ENCODE measurements around the gene TMEM212. TPM values are rescaled to one million over a fixed set of nuclear protein-coding genes. Genes with fewer than 3 reads are reported as not detected.
A peak's percentile ranks its signal among the peaks of the same experiment; 100 is the strongest.

TMEM212 gene
- total RNA-seq, 1 experiment from 2014 or later = not detected

DNA sequence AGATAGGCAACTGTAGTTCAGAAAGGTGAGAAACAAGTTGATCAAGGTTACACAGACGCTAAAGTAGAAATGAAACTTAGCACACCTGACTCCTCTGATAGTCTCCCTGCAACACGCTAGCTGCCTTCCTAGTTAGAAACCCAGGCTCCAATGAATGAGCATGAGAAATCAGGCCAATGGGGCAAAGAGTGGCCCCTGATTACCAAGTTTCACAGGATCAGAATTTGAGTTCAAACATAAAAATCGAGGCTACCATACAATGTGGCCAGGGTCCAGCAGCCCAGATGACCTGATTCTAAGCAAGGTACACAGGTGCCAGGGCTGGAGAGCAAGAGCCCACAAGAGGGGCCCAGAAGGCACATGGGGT is 40.6 kb upstream of the TMEM212 start:
- H3K27me3 ChIP-seq (ENCODE audit: insufficient read depth, low read depth) = no peaks in the 10 kb centered on the region
- POLR2A ChIA-PET (ENCODE audit: unreplicated experiment) = interaction anchor here (0.6 kb wide), 2 partner anchors 458 to 667 kb away, joined by 4 to 5 read pairs; no protein-coding TSS in a partner anchor
- no peak overlapping the region for H2AFZ ChIP-seq
- H3F3A ChIP-seq (ENCODE audit: insufficient read depth, low read depth) = peaks cover 58% of the 10 kb centered on the region
- H3K79me2 ChIP-seq (ENCODE audit: low read depth) = peaks cover 79% of the 10 kb centered on the region
- CTCF ChIA-PET = interaction anchor here (0.5 to 0.6 kb wide), 2 partner anchors 155 to 726 kb away, joined by 3 read pairs; no protein-coding TSS in a partner anchor
- intact Hi-C loops (cut with micrococcal nuclease; ENCODE audit: unreplicated experiment) = loop anchor here (10.0 kb wide), 1 partner anchor 338 kb away; the partner anchor contains the start of gene TNIK
- peak in 1 of 2 experiments; percentile 61 for DNase-seq
- H3K4me3 ChIP-seq = no peak overlapping the region; the same call in 1 of the 2 replicates
- peaks cover 91% of the 10 kb centered on the region for H3K4me1 ChIP-seq (replicated peaks; ENCODE audit: insufficient read depth)
- TF ChIP-seq, protein P1, sequence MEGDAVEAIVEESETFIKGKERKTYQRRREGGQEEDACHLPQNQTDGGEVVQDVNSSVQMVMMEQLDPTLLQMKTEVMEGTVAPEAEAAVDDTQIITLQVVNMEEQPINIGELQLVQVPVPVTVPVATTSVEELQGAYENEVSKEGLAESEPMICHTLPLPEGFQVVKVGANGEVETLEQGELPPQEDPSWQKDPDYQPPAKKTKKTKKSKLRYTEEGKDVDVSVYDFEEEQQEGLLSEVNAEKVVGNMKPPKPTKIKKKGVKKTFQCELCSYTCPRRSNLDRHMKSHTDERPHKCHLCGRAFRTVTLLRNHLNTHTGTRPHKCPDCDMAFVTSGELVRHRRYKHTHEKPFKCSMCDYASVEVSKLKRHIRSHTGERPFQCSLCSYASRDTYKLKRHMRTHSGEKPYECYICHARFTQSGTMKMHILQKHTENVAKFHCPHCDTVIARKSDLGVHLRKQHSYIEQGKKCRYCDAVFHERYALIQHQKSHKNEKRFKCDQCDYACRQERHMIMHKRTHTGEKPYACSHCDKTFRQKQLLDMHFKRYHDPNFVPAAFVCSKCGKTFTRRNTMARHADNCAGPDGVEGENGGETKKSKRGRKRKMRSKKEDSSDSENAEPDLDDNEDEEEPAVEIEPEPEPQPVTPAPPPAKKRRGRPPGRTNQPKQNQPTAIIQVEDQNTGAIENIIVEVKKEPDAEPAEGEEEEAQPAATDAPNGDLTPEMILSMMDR (conservative IDR thresholded peaks at IDR 0.05) = no peak
- TF ChIP-seq EZH2 (IDR thresholded peaks at IDR 0.05; ENCODE audit: low read depth) = no peak
- H4K20me1 ChIP-seq (ENCODE audit: insufficient read depth) = no peaks in the 10 kb centered on the region
- BruUV-seq (replicated peaks) = no TSS peak
- no peaks in the 10 kb centered on the region for H3K9me2 ChIP-seq (ENCODE audit: insufficient read depth)
- peak overlapping the region; percentile 57 for H3K4me2 ChIP-seq
- H3K36me3 ChIP-seq (ENCODE audit: low read depth) = no peaks in the 10 kb centered on the region
- H3K27ac ChIP-seq = peak overlapping the region; percentile 93
- H3K9me3 ChIP-seq (ENCODE audit: insufficient read depth, low read depth) = no peaks in the 10 kb centered on the region; the same call in 1 of the 2 replicates

DNA sequence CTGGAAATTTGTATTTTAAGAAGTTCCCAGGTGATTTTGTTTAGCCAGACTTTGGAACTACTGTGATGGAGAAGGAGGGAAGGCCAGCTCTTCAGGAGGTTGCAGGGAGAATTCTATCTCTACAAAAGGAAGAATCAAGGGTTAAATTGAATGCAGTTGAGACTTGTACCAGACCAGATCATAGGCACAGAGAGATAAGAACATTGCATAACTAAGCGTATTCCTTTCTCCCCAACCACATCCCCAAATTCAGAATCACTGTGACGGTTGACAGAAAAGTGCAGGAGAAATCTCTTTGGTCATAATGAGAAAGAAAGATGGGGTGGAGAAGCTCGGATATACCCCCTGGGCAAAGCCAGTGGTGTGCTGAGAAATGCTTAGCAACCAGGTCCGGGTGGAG is 40.1 kb upstream of the TMEM212 start:
- DNase-seq = peak in 1 of 2 experiments; percentile 33
- ChIA-PET CTCF (interaction anchor here (0.5 to 0.6 kb wide), 2 partner anchors 155 to 725 kb away, joined by 3 read pairs; no protein-coding TSS in a partner anchor), POLR2A (ENCODE audit: unreplicated experiment) (no interaction called here)
- peak overlapping the region; percentile 57 for H3K4me2 ChIP-seq
- no peak overlapping the region for H2AFZ ChIP-seq
- H3K4me1 ChIP-seq (replicated peaks; ENCODE audit: insufficient read depth) = peaks cover 91% of the 10 kb centered on the region
- TF ChIP-seq, protein P1 (conservative IDR thresholded peaks at IDR 0.05) = no peak
- TF ChIP-seq EZH2 (IDR thresholded peaks at IDR 0.05; ENCODE audit: low read depth) = no peak
- H3K27me3 ChIP-seq (ENCODE audit: insufficient read depth, low read depth) = no peaks in the 10 kb centered on the region
- H3F3A ChIP-seq (ENCODE audit: insufficient read depth, low read depth) = peaks cover 58% of the 10 kb centered on the region
- no peaks in the 10 kb centered on the region for H4K20me1 ChIP-seq (ENCODE audit: insufficient read depth)
- no peak overlapping the region for H3K4me3 ChIP-seq
- H3K27ac ChIP-seq = peak overlapping the region; percentile 93
- BruUV-seq (replicated peaks) = no TSS peak
- H3K9me3 ChIP-seq (ENCODE audit: insufficient read depth, low read depth) = no peaks in the 10 kb centered on the region; the same call in 1 of the 2 replicates
- peaks cover 80% of the 10 kb centered on the region for H3K79me2 ChIP-seq (ENCODE audit: low read depth)
- H3K9me2 ChIP-seq (ENCODE audit: insufficient read depth) = no peaks in the 10 kb centered on the region
- no peaks in the 10 kb centered on the region for H3K36me3 ChIP-seq (ENCODE audit: low read depth)
- intact Hi-C loops (cut with micrococcal nuclease; ENCODE audit: unreplicated experiment) = loop anchor here (10.0 kb wide), 1 partner anchor 338 kb away; the partner anchor contains the start of gene TNIK

DNA sequence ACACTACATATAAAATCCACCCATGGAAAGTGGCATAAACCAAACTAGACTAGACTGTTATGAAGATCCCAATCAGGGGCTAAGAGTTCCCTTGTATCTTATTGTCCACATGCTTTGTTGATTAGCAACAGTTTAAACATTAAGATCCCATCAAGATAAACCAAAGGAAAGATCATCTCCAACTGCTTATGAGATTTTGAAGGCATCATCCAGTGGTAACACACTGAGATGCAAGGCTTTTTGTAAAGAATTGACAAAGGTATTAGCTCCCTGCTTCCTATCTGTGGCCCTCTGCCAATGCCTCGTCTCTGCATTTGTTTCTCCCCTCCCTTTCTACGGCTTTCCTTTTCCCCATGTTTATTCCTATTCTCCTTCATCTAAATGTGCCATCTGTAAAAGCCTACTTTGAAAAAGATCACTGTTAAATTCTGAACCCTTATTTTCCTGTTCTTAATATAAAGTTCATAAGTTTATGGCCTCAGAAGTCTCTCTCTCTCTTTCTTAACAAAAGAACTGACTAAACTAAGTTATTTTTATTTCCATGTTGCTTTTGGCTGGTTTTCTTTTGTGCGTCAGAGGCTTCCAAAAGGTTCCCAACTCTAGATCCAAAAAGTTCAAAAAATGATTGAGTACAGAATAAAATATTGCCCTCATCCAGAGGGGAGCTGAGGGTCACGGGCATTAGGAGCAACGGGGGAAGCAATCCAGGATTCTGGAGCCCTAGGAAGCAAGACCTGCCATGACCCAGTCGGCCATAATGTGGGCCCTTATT is 38.3 kb upstream of the TMEM212 start:
- TF ChIP-seq, protein P1 (conservative IDR thresholded peaks at IDR 0.05) = no peak
- no peak for TF ChIP-seq EZH2 (IDR thresholded peaks at IDR 0.05; ENCODE audit: low read depth)
- H3K4me3 ChIP-seq = no peak overlapping the region
- H3K36me3 ChIP-seq (ENCODE audit: low read depth) = no peaks in the 10 kb centered on the region
- CTCF ChIA-PET = no interaction called here
- peak in 1 of 2 experiments; percentile 44 for DNase-seq
- no peak overlapping the region for H2AFZ ChIP-seq
- peak overlapping the region; percentile 96 for H3K27ac ChIP-seq
- no peaks in the 10 kb centered on the region for H4K20me1 ChIP-seq (ENCODE audit: insufficient read depth)
- no peaks in the 10 kb centered on the region for H3K27me3 ChIP-seq (ENCODE audit: insufficient read depth, low read depth)
- H3K4me2 ChIP-seq = peak overlapping the region; percentile 66
- peaks cover 66% of the 10 kb centered on the region for H3K79me2 ChIP-seq (ENCODE audit: low read depth)
- H3K4me1 ChIP-seq (replicated peaks; ENCODE audit: insufficient read depth) = peaks cover 86% of the 10 kb centered on the region
- H3K9me2 ChIP-seq (ENCODE audit: insufficient read depth) = no peaks in the 10 kb centered on the region
- H3K9me3 ChIP-seq (ENCODE audit: insufficient read depth, low read depth) = no peaks in the 10 kb centered on the region
- no TSS peak for BruUV-seq (replicated peaks)
- POLR2A ChIA-PET (ENCODE audit: unreplicated experiment) = no interaction called here
- peaks cover 68% of the 10 kb centered on the region for H3F3A ChIP-seq (ENCODE audit: insufficient read depth, low read depth)
- intact Hi-C loops (cut with micrococcal nuclease; ENCODE audit: unreplicated experiment) = loop anchor here (10.0 kb wide), 1 partner anchor 340 kb away; the partner anchor contains the start of gene TNIK

All from PC-9 (cell line).